OCI-LY3 (cell line): ENCODE measurements around the gene FBXO45.
A peak's percentile ranks its signal among the peaks of the same experiment; 100 is the strongest.
"Not testable (repeated sequence)": the region's sequence is repeated elsewhere in the genome, so short reads cannot be mapped to it uniquely, and the experiment has no call there.

Experiments used
- H2AFZ ChIP-seq: fragments of 200-600, 300-600 bp; shearing (Covaris generic); 2 replicates; pipeline ENCODE4 v1.6.0; 2014; ENCODE audit warnings: antibody characterized with exemption, low read depth, low read length
- H3K27ac ChIP-seq: fragments of 200-600, 300-600 bp; sonication (generic); 2 replicates; pipeline ENCODE4 v1.5.1; 2014; ENCODE audit warnings: mild to moderate bottlenecking, low read length, moderate library complexity, mixed read lengths
- H3K27me3 ChIP-seq: fragments of 200-600, 300-600 bp; sonication (generic); 2 replicates; pipeline ENCODE4 v1.6.1; 2014; ENCODE audit warnings: low read depth, low read length, mixed read lengths
- H3K36me3 ChIP-seq: fragments of 200-600, 300-600 bp; sonication (generic); replicated peaks from 2 replicates; pipeline ENCODE3; 2014; ENCODE audit warnings: low read depth, low read length, mixed read lengths
- H3K4me1 ChIP-seq: fragments of 300-600, 200-600 bp; sonication (generic); 2 replicates; pipeline ENCODE4 v1.6.1; 2014; ENCODE audit warnings: low read length, mixed read lengths
- H3K4me2 ChIP-seq: fragments of 200-600, 300-600 bp; sonication (generic); 2 replicates; pipeline ENCODE4 v1.6.1; 2014; ENCODE audit warnings: low read length, mixed read lengths
- H3K4me3 ChIP-seq: fragments of 300-600, 200-600 bp; sonication (generic); 2 replicates; pipeline ENCODE4 v1.5.1; 2014; ENCODE audit warnings: antibody characterized with exemption, mild to moderate bottlenecking, low read length, moderate library complexity
- H3K79me2 ChIP-seq: fragments of 300-600, 200-600 bp; shearing (Covaris generic); 2 replicates; pipeline ENCODE4 v1.6.1; 2014; ENCODE audit warnings: mild to moderate bottlenecking, low read length, mixed read lengths
- H3K9ac ChIP-seq: fragments of 300-600, 200-600 bp; shearing (Covaris generic); 2 replicates; pipeline ENCODE4 v1.6.0; 2014; ENCODE audit warnings: mild to moderate bottlenecking, low read length, moderate library complexity
- H3K9me3 ChIP-seq: fragments of 200-600, 300-600 bp; shearing (Covaris generic); 2 replicates; pipeline ENCODE4 v1.6.1; 2014; ENCODE audit warnings: low read length, mixed read lengths; ENCODE audit not compliant: insufficient read depth
- H4K20me1 ChIP-seq: fragments of 200-600, 300-600 bp; sonication (generic); 2 replicates; pipeline ENCODE4 v1.6.1; 2016; ENCODE audit warnings: low read length, mixed read lengths; ENCODE audit not compliant: insufficient read depth
- EZH2phosphoT487 ChIP-seq: fragments of 200-600 bp; shearing (Covaris generic); IDR thresholded peaks from 2 replicates; pipeline ENCODE4 v1.6.1; 2018; ENCODE audit warnings: antibody characterized with exemption, mixed run types, low read depth
- TF ChIP-seq, protein P1 (sequence below): fragments of 200-600, 300-600 bp; sonication (generic); IDR thresholded peaks from 2 replicates; pipeline ENCODE4 v1.5.1; 2014; ENCODE audit warnings: antibody characterized with exemption, low read length, low read depth

FBXO45 gene, protein sequence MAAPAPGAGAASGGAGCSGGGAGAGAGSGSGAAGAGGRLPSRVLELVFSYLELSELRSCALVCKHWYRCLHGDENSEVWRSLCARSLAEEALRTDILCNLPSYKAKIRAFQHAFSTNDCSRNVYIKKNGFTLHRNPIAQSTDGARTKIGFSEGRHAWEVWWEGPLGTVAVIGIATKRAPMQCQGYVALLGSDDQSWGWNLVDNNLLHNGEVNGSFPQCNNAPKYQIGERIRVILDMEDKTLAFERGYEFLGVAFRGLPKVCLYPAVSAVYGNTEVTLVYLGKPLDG

DNA sequence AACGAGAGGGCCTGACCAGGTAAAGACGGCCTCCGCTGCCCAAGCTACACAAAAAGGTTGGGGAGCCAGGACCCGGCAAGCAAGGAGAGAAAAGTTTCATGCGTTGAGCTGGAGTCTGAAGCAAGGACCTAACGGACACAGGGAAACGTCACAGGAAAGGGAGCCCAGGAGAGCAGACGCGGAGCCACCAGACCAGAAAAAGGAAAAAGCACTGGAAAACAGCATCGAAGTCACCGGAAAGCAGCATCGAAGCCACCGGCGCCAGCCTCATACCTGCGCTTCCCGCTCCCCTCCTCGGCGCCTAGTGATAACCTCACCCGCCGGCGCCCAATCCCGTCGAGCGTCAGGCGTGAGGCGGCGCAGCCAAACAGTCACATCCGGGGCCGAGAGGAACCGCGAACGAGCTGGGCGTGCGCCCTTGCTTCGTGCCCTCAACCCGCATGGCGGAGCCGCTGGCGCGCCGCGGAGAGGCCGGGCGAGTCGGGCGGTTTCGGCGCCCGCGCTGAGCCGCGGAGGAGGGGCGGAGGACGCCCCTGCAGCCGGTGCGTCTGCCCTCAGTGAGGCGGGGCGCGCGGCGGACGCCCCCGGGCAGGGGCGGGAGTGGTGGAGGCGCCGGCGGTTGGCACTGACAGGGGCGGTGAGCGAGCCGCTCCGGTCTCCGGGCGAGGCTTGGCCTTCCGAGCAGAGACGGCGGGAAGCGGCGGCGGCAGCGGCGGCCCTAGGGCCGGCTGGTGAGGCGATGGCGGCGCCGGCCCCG is at the start of gene FBXO45, which contains the start of gene WDR53:
FBXO45 (plus strand) TSS at position 415 of the 757 bp plus-strand sequence; CDS start at position 740, 325 bp downstream.
WDR53 (minus strand) TSS at position 309 of the 757 bp plus-strand sequence. CDS start 7,079 bp downstream, outside the sequence.
- Histone ChIP-seq H4K20me1 (0 out of 2 replicates have a peak, but pooled peaks cover 7% of the 10 kb centered on the region), H3K4me2 (peak within 1 kb of the TSS; percentile 94), H3K79me2 (peaks cover 65% of the 10 kb centered on the region), H3K27ac (0 out of 2 replicates have a peak within 1 kb of the TSS, but pooled peaks have one; percentile 14), H3K9ac (peak within 1 kb of the TSS; percentile 82), H3K9me3 (no peaks in the 10 kb centered on the region), H3K4me1 (peaks cover 13% of the 10 kb centered on the region), H3K36me3 (peaks cover 4% of the 10 kb centered on the region), H3K4me3 (peak within 1 kb of the TSS; percentile 95), H2AFZ (peak within 1 kb of the TSS; percentile 81), H3K27me3 (no peaks in the 10 kb centered on the region)
- TF ChIP-seq, protein P1, sequence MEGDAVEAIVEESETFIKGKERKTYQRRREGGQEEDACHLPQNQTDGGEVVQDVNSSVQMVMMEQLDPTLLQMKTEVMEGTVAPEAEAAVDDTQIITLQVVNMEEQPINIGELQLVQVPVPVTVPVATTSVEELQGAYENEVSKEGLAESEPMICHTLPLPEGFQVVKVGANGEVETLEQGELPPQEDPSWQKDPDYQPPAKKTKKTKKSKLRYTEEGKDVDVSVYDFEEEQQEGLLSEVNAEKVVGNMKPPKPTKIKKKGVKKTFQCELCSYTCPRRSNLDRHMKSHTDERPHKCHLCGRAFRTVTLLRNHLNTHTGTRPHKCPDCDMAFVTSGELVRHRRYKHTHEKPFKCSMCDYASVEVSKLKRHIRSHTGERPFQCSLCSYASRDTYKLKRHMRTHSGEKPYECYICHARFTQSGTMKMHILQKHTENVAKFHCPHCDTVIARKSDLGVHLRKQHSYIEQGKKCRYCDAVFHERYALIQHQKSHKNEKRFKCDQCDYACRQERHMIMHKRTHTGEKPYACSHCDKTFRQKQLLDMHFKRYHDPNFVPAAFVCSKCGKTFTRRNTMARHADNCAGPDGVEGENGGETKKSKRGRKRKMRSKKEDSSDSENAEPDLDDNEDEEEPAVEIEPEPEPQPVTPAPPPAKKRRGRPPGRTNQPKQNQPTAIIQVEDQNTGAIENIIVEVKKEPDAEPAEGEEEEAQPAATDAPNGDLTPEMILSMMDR = no peak
- TF ChIP-seq EZH2phosphoT487 = no peak

DNA sequence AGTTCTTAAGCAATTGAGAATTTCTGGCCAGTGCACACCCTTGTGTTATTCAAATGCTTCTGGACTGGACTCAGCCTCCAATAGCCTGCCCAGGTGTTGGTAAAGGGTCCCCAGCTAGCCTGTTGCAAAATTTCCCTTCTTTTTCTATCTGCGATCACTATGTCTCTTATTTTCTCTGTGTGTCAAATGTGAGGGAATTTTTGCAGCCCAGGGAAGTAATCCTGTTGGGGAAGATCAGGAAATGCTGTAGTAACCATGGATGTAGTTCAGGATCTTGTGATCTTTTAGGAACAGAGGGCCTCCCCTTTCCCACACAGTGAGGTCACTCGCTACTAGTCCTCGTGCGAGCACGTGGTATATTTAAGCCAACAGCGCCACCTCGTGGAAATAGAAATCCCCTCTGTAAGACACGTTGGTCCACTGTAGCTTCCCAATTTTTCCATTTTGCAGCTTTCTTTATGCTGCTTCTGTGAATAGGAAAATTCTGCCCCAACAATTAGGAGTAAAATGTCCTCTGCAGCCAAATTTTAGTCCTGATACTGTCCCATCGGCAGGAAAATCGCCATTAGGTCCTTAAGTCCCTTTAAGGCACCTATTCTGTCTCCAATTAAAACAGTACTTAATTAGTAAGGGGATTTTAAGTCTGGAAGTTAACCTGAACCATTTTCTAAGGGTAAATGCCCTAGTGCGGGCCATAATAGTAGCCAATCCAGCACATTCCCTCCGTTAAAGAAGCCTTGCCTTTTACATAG is 49.3 kb upstream of the FBXO45 start:
- H2AFZ ChIP-seq = peak overlapping the region; percentile 59

DNA sequence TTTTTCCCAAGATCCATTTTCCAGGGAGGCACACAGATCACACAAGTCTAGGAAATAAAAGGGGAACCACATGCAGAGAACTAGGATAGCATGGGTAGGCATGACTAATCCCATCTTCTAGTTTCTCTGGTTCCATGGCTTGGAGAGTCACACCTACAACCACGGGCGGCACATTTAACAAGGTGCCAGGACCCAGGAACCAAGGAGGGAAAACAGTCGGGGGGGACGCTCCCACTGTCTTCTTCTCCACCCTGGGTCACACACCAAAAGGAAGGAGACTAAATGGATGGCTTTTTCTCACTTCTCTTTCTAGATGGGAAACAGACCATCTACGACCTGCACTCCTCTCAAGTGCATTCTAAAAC is 48.8 kb upstream of the FBXO45 start:
- H3K27me3 ChIP-seq = peaks cover 2% of the 10 kb centered on the region; the same call in 1 of the 2 replicates
- no peaks in the 10 kb centered on the region for H3K79me2 ChIP-seq
- TF ChIP-seq EZH2phosphoT487 = no peak
- TF ChIP-seq, protein P1 = no peak
- H2AFZ ChIP-seq = no peak overlapping the region
- no peaks in the 10 kb centered on the region for H4K20me1 ChIP-seq
- no peak overlapping the region for H3K4me3 ChIP-seq
- H3K9ac ChIP-seq = no peak overlapping the region
- no peaks in the 10 kb centered on the region for H3K36me3 ChIP-seq
- no peak overlapping the region for H3K27ac ChIP-seq
- H3K4me2 ChIP-seq = peak overlapping the region; percentile 59; the same call in 1 of the 2 replicates
- no peaks in the 10 kb centered on the region for H3K9me3 ChIP-seq
- H3K4me1 ChIP-seq = peaks cover 17% of the 10 kb centered on the region

More for the DNA sequence above, 49.3 kb upstream of the FBXO45 start:
- Histone ChIP-seq H3K27ac (no peak overlapping the region), H4K20me1 (no peaks in the 10 kb centered on the region), H3K4me1 (peaks cover 17% of the 10 kb centered on the region), H3K9ac (0 out of 2 replicates have a peak overlapping the region, but pooled peaks have one; percentile 3), H3K79me2 (no peaks in the 10 kb centered on the region), H3K4me2 (peak overlapping the region; percentile 59), H3K27me3 (peaks cover 2% of the 10 kb centered on the region; the same call in 1 of the 2 replicates), H3K36me3 (no peaks in the 10 kb centered on the region), H3K9me3 (no peaks in the 10 kb centered on the region), H3K4me3 (peak overlapping the region; percentile 29)
- no peak for TF ChIP-seq EZH2phosphoT487
- TF ChIP-seq, protein P1 = peak; percentile 89

DNA sequence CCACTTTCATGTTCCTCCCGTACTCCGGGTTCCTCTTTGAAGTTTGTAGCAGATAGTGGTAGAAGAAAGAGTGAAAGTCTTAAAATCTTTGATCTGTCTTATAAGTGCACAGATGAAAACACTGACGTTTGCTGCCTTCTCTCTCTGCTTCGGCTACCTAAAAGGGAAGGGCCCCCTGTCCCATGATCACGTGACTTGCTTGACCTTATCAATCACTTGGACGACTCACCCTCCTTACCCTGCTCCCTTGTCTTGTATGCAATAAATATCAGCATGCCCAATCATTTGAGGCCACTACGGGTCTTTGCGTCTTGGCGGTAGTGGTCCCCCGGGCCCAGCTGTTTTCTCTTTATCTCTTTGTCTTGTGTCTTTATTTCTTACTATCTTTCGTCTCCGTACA is 47.2 kb upstream of the FBXO45 start:
- not testable (repeated sequence) for H3K4me2 ChIP-seq, H2AFZ ChIP-seq, H3K9ac ChIP-seq, H4K20me1 ChIP-seq, H3K4me3 ChIP-seq, H3K27me3 ChIP-seq, H3K27ac ChIP-seq, H3K36me3 ChIP-seq, H3K79me2 ChIP-seq, H3K9me3 ChIP-seq
- H3K4me1 ChIP-seq = peaks cover 17% of the 10 kb centered on the region
